ENCODE measurements around the gene CEP350.

- TF ChIP-seq POLR2AphosphoS5 (IDR thresholded peaks at IDR 0.05; ENCODE audit: low read depth, low read length) (no peak), CTCF (IDR thresholded peaks at IDR 0.05) (no peak), REST (IDR thresholded peaks at IDR 0.05; ENCODE audit: insufficient read depth in 1 of 2, low read depth in 2 of 2, low read length in 1 of 2) (no peak), TCF7L2 (IDR thresholded peaks at IDR 0.05; ENCODE audit: low read depth, low read length) (no peak), SIN3A (IDR thresholded peaks at IDR 0.05; ENCODE audit: borderline replicate concordance, insufficient read depth, low read depth, low read length) (no peak)
These were observed 89.2 kb downstream of the CEP350 start for GRCh38 chr1:180043785-180044184.
